Ecto neural progenitor cell (in vitro differentiated cells): ENCODE data around the gene NFE2L3.
"Not testable (repeated sequence)": the region's sequence is repeated elsewhere in the genome, so short reads cannot be mapped to it uniquely, and the experiment has no call there.

Experiments
- DNase-seq: peaks from one replicate; pipeline ENCODE4 v3.0.0-alpha.2; 2018; ENCODE audit warnings: low spot score

NFE2L3 gene

DNA sequence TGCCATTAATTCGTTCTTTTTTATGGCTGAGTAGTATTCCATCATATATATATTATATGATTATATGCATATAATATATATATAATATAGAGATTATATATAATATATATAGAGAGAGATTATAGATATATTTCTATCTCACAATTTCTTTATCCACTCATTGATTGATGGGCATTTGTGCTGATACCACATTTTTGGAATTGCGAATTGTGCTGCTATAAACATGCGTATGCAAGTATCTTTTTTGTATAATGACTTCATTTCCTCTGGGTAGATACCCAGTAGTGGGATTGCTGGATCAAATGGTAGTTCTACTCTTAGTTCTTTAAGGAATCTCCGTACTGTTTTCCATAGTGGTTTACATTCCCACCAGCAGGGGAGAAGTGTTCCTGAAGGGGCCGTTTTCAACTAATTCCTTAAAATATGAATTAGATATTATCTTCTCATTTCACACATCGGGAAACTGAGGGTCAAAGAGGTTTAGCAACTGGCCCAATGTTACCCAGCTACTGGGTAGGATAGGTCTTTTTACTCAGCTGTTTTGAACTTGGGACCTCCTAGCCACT is 16.5 kb downstream of the NFE2L3 start:
- DNase-seq = no peak

DNA sequence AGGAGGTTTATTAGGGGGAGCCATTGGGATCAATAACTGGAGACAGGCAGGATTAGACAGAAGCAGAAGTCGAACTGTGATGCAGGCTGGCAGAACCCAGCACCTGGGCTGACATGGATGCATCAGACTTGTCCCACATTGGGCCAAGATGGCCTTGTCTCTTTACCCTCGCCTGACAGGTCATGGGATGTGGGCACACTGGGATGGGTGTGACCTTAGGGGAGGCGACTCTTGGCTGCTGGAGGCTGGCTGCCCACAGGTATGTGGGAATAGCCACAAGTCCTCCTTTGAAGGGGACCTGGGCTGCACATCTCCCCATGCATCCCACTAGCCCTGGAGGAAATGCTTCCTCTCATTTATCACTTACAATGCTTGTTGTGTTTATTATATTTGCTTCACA is 17.3 kb downstream of the NFE2L3 start:
- DNase-seq = no peak

DNA sequence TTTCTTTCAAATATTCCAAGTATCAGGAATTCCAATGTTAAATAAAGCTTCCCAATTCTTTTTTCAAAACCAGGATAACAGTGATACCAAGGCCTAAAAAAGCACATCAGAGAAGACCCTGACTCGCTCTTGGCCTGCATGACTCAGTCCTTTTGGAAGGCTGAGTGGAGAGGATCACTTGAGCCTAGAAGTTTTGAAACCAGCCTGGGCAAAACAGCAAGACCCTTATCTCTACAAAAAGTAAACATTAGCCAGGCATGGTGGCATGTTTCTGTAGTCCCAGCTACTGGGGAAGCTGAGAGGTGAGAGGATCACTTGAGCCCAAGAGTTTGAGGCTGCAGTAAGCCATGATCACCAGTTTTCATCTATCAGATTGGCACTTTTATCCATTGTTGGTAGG is 18.7 kb downstream of the NFE2L3 start:
- no peak for DNase-seq

DNA sequence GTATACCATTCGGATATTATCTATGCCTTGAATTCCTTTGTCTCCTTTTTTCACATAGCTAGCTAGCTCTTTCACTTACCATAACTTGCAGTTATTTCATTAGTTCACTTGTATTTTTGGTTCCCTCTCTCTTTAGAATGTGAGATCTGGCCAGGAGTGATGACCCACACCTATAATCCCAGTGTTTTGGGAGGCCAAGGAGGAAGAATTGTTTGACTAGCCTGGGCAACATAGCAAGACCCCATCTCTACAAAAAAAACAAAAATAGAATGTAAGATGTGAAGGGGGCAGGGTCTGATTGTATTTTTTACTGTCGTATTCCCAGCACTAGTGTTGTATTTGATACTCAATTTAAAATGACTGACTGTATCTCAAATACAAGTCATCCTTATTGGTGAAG is 19.6 kb downstream of the NFE2L3 start:
- DNase-seq = no peak

DNA sequence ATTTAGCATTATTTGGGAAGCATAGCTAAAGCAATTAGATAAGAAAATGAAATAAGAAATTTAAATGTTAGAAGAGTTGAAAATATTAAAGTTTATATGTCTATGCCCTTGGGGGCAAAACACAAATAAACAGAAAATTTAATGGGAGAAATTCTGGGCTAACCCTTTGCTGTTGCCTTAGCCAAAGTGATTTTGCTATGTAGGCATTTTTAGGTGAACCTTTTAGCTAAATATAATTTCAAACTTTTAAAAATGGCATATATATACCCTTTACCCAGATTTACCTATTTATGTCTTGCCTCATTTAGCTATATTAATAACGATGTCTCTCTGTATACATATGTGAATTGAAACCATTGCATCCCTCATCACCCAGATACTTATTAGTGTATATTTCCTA is 20.1 kb downstream of the NFE2L3 start:
- DNase-seq = no peak

DNA sequence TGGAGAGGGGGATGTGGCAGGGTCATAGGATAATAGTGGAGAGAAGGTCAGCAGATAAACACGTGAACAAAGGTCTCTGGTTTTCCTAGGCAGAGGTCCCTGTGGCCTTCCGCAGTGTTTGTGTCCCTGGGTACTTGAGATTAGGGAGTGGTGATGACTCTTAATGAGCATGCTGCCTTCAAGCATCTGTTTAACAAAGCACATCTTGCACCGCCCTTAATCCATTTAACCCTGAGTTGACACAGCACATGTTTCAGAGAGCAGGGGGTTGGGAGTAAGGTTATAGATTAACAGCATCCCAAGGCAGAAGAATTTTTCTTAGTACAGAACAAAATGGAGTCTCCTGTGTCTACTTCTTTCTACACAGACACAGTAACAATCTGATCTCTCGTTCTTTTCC is 23.9 kb downstream of the NFE2L3 start:
- DNase-seq = not testable (repeated sequence)

DNA sequence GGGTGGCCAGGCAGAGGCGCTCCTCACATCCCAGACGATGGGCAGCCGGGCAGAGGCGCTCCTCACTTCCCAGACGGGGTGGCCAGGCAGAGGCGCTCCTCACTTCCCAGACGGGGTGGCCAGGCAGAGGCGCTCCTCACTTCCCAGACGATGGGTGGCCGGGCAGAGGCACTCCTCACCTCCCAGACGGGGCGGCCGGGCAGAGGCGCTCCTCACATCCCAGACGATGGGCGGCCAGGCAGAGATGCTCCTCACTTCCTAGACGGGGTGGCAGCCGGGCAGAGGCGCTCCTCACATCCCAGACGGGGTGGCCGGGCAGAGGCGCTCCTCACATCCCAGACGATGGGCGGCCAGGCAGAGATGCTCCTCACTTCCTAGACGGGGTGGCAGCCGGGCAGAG is 24.7 kb downstream of the NFE2L3 start:
- DNase-seq = not testable (repeated sequence)

DNA sequence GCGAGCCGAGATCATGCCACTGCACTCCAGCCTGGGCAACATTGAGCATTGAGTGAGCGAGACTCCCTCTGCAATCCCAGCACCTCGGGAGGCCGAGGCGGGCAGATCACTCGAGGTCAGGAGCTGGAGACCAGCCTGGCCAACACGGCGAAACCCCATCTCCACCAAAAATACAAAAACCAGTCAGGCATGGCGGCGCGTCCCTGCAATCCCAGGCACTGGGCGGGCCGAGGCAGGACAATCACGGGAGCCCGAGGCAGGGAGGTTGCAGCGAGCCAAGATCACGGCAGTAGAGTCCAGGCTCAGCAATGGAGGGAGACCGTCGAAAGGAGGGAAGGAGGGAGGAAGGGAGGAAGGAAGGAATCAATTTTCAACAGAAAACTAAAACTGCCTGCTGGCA is 25.3 kb downstream of the NFE2L3 start:
- DNase-seq = not testable (repeated sequence)

DNA sequence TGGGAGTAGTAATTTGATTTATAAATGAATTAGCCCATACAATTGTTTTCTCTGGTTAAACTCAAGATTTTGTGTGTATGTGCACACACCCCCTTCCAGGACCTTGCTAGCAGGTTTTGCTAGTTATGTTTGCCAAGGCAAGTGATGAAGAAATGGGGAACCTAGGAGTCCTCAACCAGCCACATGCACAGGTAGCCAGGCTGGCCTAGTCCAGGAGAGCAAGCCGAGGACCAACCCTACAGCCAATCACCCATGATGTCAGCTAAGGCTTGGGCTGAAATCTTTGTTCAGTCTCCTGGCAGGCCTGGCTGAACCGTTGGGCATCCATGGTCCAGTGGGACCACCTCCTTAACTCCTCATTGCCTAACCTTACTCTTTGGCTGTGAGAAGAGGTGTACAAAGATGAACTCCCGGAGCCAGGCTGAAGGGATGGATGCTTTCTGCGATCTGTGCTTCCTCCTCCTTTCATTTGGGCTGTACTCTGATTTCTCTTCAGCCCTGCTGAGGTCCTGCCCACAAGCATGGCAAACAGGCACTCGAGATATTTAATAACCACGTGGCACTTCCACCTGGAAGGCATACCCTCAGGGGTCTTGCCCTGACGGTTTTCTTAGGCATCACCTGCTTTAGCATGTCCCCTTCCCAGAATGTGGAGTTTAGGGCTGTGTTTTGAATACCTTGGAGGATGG is 26.4 kb downstream of the NFE2L3 start:
- no peak for DNase-seq

DNA sequence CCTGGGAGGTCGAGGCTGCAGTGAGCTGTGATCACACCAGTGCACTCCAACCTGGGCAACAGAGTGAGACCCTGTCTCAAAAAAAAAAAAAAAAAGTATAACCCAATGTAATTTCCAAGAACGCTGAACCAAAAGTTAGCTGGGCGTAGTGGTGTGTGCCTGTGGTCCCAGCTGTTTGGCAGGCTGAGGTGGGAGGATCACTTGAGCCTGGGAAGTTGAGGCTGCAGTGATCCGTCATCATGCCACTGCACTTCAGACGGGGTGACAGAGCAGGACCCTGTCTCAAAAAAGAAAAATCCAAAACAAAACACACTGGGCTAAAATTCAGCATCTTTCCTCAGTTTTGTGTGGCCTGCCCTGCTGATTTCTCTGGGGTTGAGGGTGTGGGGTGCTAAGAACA is 27.4 kb downstream of the NFE2L3 start:
- no peak for DNase-seq

DNA sequence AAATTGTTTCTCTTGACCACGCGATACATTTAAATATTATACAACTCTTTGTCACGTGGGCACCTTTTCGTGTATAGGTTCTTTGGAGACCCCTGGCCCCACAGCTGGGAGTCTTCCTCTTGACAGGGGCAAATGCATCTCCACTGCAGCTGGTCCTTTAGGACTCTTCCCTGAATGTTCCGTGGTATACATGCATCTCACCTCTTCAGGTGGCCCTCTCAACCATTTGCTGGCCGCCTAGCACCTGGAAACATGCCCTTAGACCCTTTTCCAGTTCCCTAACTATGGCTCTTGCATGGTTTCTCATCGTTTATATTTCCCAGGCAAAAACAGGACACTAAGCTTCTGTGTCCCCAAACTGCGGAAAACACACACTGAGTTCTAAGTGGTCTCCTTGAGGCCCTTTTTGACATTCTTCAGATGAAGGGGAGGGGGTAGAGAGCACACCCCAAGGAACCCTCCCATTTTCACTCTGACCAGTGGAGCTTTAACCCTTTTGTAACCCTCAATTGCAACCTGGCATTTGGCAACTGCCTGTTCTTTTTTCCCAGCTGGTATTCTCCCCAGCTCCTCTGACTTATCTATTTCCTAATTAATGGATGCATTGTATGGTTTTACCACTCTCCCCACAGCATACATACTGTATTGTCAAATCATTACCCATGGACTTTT is 28.0 kb downstream of the NFE2L3 start:
- no peak for DNase-seq

DNA sequence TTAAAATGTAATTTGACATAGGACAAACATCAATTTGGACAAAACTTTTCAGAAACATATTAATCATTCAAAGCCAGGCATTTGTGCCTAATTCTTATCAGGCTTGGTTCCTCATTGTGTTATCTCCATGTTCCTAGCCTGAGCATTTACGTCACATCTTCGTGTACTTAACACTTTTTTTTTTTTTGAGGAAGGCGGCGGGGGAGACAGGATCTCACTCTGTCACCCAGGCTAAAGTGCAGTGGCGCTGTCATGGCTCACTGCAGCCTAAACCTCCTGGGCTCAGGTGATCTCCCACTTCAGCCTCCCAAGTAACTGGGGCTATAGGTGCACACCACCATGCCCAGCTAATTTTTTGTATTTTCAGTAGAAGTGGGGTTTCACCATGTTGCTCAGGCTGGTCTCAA is 28.8 kb downstream of the NFE2L3 start:
- DNase-seq = no peak

DNA sequence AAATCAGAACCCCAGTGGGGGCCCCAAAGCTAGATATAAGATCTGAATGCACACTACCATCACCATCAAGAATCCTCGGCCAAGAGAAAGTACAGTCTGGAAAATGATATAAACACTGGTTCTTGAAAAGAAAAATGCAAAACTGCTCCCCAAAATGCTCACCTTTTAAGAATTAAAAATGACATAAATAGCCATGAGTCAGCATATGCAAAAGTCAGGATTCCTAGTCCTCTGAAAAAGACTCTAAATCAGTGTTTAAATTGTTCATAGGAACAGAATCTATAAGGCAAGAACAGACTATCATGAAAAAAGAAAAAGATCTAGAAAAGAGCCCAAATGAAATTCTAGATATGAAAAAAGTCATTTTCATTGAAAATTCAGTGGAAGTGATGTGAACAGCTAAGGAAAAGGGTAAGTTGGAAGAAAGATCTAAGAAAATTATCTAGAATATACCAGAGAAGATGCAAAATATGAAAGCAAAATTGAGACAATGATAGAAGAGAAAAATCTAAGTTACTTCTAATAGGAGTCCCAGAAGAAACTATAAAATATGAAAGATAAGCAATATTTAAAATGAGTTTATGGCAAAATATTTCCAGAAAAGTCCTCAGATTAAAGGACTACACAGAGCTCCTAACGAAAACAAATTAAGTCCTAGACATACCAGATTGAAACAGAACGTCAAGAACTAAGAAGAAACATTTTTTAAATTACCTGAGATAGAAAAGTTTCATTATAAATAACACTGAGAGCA is 29.7 kb downstream of the NFE2L3 start:
- no peak for DNase-seq

DNA sequence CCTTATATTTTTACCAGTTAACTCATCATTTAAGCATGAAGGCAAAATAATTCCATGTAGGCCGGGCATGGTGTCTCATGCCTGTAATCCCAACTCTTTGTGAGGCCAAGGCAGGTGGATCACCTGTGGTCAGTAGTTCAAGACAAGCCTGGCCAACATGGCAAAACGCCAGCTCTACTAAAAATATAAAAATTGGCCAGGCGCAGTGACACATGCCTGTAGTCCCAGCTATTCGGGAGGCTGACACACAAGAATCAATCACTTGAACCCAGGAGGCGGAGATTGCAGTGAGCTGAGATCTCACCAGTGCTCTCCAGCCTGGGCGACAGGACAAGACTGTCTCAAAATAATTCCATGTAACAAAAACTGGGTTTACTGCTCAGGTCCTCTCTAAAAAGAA is 30.3 kb downstream of the NFE2L3 start:
- no peak for DNase-seq

DNA sequence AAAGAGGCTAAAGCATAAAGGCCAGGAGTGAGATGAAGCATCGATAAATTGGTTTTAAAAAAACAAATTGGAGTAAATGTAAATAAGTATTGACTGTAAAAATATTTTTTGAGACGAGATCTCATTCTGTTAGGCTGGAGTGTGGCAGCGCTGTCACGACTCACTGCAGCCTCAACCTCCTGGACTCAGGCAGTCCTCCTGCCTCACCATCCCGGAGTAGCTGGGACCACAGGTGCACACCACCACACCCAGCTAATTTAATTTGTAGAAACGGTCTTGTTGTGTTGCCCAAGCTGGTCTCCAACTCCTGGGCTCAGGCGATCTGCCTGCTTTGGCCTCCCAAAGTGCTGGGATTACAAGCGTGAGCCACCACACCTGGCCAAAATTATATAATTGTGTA is 30.7 kb downstream of the NFE2L3 start:
- no peak for DNase-seq

DNA sequence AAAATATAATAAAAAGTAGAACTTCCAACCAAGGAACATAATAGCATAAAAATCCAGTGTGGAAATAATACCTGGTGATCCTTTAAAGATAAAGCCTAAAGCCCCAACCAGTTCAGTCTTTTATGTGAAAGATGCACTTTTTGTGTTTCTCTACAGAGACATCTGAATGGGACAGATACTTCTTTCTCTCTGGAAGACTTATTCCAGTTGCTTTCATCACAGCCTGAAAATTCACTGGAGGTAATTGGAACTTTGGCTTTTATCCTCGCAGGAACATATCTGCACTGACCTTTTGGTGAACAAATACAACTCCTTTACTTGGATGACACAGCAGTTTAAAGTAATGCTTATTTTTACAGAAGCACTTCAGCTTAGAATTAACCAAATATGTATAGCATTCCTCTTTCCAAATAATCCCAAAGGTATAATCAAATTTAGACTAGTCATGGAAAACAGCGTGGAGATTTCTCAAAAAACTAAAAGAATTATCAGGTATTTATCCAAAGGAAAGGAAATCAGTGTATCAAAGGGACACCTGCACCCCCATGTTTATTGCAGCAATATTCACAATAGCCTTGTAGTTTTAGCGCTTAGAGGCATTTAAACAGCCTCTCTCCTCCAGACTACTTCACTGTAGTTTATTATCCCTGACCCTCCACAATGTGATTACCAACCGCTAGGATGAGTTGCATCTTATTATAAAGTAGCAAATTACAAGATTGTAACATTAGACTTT is 31.7 kb downstream of the NFE2L3 start:
- no peak for DNase-seq

DNA sequence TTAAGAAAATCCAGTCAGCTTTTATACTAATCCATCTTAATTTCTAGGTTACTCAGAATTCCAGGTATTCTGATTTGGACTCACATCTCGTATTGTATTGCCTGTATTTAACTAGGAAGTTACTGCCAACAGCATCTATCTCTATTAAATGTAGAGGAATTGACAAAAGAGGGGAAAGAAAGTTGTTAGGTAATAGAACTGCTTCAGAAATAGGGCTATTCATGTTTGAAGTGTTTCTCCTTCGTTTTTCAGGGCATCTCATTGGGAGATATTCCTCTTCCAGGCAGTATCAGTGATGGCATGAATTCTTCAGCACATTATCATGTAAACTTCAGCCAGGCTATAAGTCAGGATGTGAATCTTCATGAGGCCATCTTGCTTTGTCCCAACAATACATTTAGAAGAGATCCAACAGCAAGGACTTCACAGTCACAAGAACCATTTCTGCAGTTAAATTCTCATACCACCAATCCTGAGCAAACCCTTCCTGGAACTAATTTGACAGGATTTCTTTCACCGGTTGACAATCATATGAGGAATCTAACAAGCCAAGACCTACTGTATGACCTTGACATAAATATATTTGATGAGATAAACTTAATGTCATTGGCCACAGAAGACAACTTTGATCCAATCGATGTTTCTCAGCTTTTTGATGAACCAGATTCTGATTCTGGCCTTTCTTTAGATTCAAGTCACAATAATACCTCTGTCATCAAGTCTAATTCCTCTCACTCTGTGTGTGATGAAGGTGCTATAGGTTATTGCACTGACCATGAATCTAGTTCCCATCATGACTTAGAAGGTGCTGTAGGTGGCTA is 32.5 kb downstream of the NFE2L3 start:
- not testable (repeated sequence) for DNase-seq

DNA sequence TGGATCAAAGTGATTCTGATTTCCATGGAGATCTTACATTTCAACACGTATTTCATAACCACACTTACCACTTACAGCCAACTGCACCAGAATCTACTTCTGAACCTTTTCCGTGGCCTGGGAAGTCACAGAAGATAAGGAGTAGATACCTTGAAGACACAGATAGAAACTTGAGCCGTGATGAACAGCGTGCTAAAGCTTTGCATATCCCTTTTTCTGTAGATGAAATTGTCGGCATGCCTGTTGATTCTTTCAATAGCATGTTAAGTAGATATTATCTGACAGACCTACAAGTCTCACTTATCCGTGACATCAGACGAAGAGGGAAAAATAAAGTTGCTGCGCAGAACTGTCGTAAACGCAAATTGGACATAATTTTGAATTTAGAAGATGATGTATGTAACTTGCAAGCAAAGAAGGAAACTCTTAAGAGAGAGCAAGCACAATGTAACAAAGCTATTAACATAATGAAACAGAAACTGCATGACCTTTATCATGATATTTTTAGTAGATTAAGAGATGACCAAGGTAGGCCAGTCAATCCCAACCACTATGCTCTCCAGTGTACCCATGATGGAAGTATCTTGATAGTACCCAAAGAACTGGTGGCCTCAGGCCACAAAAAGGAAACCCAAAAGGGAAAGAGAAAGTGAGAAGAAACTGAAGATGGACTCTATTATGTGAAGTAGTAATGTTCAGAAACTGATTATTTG is 33.3 kb downstream of the NFE2L3 start:
- DNase-seq = no peak

DNA sequence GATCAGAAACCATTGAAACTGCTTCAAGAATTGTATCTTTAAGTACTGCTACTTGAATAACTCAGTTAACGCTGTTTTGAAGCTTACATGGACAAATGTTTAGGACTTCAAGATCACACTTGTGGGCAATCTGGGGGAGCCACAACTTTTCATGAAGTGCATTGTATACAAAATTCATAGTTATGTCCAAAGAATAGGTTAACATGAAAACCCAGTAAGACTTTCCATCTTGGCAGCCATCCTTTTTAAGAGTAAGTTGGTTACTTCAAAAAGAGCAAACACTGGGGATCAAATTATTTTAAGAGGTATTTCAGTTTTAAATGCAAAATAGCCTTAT is 33.8 kb downstream of the NFE2L3 start:
- DNase-seq = no peak

DNA sequence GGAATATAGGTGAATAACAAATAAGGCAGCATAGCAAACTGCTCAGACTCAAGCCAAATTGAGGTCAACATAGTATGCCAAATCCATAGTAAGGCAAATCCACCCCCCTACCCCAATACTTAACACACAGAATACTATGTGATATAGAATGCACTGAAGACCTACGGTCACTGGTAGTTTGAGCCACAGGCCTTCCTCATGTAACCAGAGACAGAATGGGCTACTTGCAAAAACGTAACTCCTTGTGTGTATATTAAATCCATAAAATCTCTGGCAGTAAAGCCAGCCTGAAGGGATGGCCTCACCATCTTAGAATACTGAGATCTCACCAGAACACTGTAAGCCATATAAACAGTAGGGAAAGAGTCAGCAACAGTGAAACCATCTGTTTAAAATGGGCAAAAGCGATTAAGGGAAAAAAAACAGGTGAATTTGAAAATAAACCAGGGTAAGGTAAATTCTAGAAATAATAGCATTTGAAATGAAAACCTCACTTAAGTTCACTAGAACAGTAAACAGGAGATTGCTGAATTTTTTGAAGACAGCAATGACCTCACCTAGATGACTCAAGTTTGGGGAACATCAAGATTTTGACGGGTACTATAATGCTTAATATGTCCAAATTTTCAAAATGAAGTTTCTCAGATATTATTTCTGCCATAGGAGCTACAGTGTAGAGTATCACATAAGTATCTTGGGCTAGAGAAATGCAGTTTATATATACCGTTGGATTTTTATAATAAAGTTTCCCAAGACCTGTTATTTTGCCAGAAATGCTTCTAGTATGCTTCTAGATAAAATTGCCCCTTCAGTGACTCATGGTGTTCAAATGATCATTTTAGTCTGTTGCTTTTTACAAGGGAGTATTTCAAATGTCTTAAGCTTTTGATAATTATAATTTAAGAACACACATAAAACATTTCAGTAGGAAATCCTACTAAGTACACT is 34.6 kb downstream of the NFE2L3 start:
- DNase-seq = no peak
